HG03280 (cell line): ENCODE measurements around the gene FLG2.
"Not testable (repeated sequence)": the region's sequence is repeated elsewhere in the genome, so short reads cannot be mapped to it uniquely, and the experiment has no call there.

Experiments used
- ATAC-seq: cut with Tn5 transposase; IDR thresholded peaks from one replicate; pipeline ENCODE4 v1.9.1; 2021; ENCODE audit warnings: mild to moderate bottlenecking, moderate library complexity; ENCODE audit not compliant: unreplicated experiment

The FLG2 gene

GRCh38 chr1:152313319-152313801 is 46.4 kb downstream of the FLG2 start:
- ATAC-seq: no peak

GRCh38 chr1:152312169-152312568 is 47.6 kb downstream of the FLG2 start:
- not testable (repeated sequence) for ATAC-seq

- no peak for ATAC-seq
Observed at GRCh38 chr1:152309955-152310354, 49.9 kb downstream of the FLG2 start.

- not testable (repeated sequence) for ATAC-seq
Observed at GRCh38 chr1:152309320-152309901, 50.4 kb downstream of the FLG2 start.

- not testable (repeated sequence) for ATAC-seq
Observed at GRCh38 chr1:152308758-152309157, 51.0 kb downstream of the FLG2 start.

GRCh38 chr1:152307970-152308369 is 51.8 kb downstream of the FLG2 start:
- not testable (repeated sequence) for ATAC-seq

- not testable (repeated sequence) for ATAC-seq
Observed at GRCh38 chr1:152306123-152306522, 53.7 kb downstream of the FLG2 start.

- not testable (repeated sequence) for ATAC-seq
Observed at GRCh38 chr1:152304773-152305172, 55.0 kb downstream of the FLG2 start.

GRCh38 chr1:152303139-152303872 is 56.5 kb downstream of the FLG2 start:
- not testable (repeated sequence) for ATAC-seq
